Mammary epithelial cell (primary cell): ENCODE measurements around the gene DHRS1.

ENCODE experiments used
- CTCF ChIP-seq, 2 donors: IDR thresholded peaks in 1 of 2; conservative IDR thresholded peaks in 1 of 2; 2 replicates each; pipeline ENCODE4 v1.5.1; 2011 to 2012; ENCODE audit warnings: inconsistent platforms in 2 of 2, low read length in 2 of 2, mild to moderate bottlenecking in 2 of 2, control low read depth in 1 of 2, low read depth in 1 of 2; ENCODE audit not compliant: insufficient read depth in 1 of 2; ENCODE audit errors: extremely low read depth in 1 of 2
- EZH2 ChIP-seq: IDR thresholded peaks from 2 replicates; pipeline ENCODE4 v1.6.1; 2012; ENCODE audit warnings: low read length, inconsistent platforms, borderline replicate concordance

GRCh38 chr14:24329736-24330135 lies 30.2 kb upstream of the DHRS1 start:
- TF ChIP-seq CTCF (conservative IDR thresholded peaks at IDR 0.05 in 1 of 2, IDR thresholded peaks at IDR 0.05 in 1 of 2; ENCODE audit: extremely low read depth in 1 of 2, insufficient read depth in 1 of 2, low read depth in 1 of 2, low read length in 2 of 2) (no peak), EZH2 (no peak)
